ENCODE data around the gene PANK2. TPM values are rescaled to one million over a fixed set of nuclear protein-coding genes. Genes with fewer than 3 reads are reported as not detected.

The PANK2 gene
- polyA plus RNA-seq, 1 of the 3 experiments (the other 2 are of a cell fraction), result 17.7 TPM

DNA sequence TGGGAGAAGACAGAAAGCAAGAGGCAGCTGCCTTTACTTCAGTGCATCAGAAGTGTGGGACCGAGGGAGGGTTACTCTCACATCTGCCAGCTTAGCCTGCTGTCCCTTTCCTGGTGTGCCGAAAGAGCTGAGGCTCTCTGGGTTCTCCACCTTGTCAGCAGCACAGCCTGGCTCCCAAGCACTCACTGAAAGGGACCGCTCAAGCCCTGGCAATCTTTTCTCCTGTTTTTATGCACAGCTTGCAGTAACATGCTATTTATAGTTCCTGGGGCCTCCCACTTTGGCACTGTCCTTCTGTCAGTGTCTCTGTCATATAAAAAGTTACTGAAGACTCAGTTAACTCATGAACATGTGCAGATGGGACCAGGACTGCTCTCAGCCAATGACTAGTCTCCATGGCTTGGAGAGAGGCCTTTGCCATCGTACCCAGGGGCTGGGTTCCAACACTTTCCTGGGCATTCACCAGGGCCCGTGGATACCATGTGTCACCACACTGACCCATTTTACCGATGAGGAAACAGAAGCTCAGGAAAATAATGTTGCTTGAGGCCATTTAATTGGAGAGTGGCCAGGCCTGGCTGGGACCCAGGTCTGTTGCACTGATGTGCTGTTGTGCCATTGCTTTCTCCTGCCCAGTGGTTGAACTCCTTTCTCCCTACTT, 46.2 kb downstream of the PANK2 start:
- Histone ChIP-seq H4K20me1 (ENCODE audit: insufficient read depth) (no peaks in the 10 kb centered on the region), H3K27me3 (ENCODE audit: insufficient read depth) (no peaks in the 10 kb centered on the region), H3K4me3 (ENCODE audit: low read depth in 2 of 2, low read length in 1 of 2) (no peak overlapping the region), H3K9me3 (no peaks in the 10 kb centered on the region), H3F3A (replicated peaks; ENCODE audit: insufficient read depth) (peaks cover 17% of the 10 kb centered on the region), H3K4me1 (ENCODE audit: control insufficient read depth in 1 of 2, insufficient read depth in 2 of 2, low read depth in 1 of 2, low read length in 1 of 2) (peaks cover 0 to 9% of the 10 kb centered on the region in 2 experiments; a peak in 1 of 4 replicates), H2AFZ (ENCODE audit: low read depth) (no peak overlapping the region), H3K9me2 (no peaks in the 10 kb centered on the region), H3K9ac (no peak overlapping the region), H3K27ac (ENCODE audit: low read depth in 2 of 2, low read length in 1 of 2) (no peak overlapping the region), H3K4me2 (no peak overlapping the region), H3K36me3 (replicated peaks in 1 of 2; ENCODE audit: control insufficient read depth in 1 of 2, insufficient read depth in 2 of 2, low read length in 1 of 2) (peaks cover 23 to 45% of the 10 kb centered on the region in 2 experiments), H3K79me2 (ENCODE audit: insufficient read depth) (no peaks in the 10 kb centered on the region)
- CTCF ChIA-PET, result interaction anchor here (1.0 to 1.9 kb wide), 2 partner anchors 19 to 137 kb away, joined by 3 to 5 read pairs; no protein-coding TSS in a partner anchor
- POLR2A ChIA-PET, result no interaction called here
- 76% methylated on average over 6 of the region's 6 CpGs for WGBS (ENCODE audit: low lambda C conversion rate)
- TF ChIP-seq FOXJ3 (CRISPR knock-in tag; IDR thresholded peaks at IDR 0.05) (no peak), MXI1 (IDR thresholded peaks at IDR 0.05; ENCODE audit: low read depth, low read length) (no peak), FOXM1 (IDR thresholded peaks at IDR 0.05; ENCODE audit: low read depth) (no peak), NRF1 (IDR thresholded peaks at IDR 0.05; ENCODE audit: low read depth, low read length) (no peak), TCF12 (IDR thresholded peaks at IDR 0.05) (no peak), TEAD4 (IDR thresholded peaks at IDR 0.05; ENCODE audit: borderline replicate concordance, insufficient read depth) (no peak), EP300 (IDR thresholded peaks at IDR 0.05; ENCODE audit: borderline replicate concordance in 1 of 2, low read depth in 1 of 2, low read length in 1 of 2) (no peak), GATA2 (CRISPR knock-in tag; IDR thresholded peaks at IDR 0.05) (no peak)
- TF ChIP-seq, protein P1, sequence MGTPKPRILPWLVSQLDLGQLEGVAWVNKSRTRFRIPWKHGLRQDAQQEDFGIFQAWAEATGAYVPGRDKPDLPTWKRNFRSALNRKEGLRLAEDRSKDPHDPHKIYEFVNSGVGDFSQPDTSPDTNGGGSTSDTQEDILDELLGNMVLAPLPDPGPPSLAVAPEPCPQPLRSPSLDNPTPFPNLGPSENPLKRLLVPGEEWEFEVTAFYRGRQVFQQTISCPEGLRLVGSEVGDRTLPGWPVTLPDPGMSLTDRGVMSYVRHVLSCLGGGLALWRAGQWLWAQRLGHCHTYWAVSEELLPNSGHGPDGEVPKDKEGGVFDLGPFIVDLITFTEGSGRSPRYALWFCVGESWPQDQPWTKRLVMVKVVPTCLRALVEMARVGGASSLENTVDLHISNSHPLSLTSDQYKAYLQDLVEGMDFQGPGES (IDR thresholded peaks at IDR 0.05; ENCODE audit: low read depth, low read length), result no peak
- no peak for DNase-seq

DNA sequence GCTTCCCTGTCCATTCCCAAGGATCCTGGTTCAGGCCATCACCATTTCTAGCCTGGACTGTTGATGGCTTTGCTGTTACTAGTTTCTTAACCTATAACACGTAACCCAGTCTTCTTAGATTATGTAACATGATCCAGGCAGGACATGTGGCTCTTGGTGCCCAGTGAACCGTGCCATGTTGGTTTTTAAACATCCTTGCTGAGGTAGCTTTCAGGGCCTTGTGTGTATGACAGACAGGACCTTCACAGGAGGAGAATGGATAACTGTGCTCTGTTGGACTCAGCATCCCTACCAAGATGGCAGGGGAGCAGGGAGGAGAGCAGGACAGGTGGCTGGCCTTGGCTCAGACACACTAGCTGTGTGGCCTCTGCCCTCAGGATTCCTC, 46.8 kb downstream of the PANK2 start:
- H3K9me3 ChIP-seq, result no peaks in the 10 kb centered on the region
- H3F3A ChIP-seq (replicated peaks; ENCODE audit: insufficient read depth), result peaks cover 19% of the 10 kb centered on the region
- H3K9ac ChIP-seq, result no peak overlapping the region
- no peaks in the 10 kb centered on the region for H3K79me2 ChIP-seq (ENCODE audit: insufficient read depth)
- H3K36me3 ChIP-seq (replicated peaks in 1 of 2; ENCODE audit: control insufficient read depth in 1 of 2, insufficient read depth in 2 of 2, low read length in 1 of 2), result peaks cover 23 to 50% of the 10 kb centered on the region in 2 experiments
- no peaks in the 10 kb centered on the region for H4K20me1 ChIP-seq (ENCODE audit: insufficient read depth)
- peaks cover 0 to 6% of the 10 kb centered on the region in 2 experiments; a peak in 1 of 4 replicates for H3K4me1 ChIP-seq (ENCODE audit: control insufficient read depth in 1 of 2, insufficient read depth in 2 of 2, low read depth in 1 of 2, low read length in 1 of 2)
- no peak overlapping the region for H3K27ac ChIP-seq (ENCODE audit: low read depth in 2 of 2, low read length in 1 of 2)
- ChIA-PET POLR2A (no interaction called here), CTCF (interaction anchor here (1.0 to 1.9 kb wide), 2 partner anchors 19 to 136 kb away, joined by 3 to 5 read pairs; no protein-coding TSS in a partner anchor)
- no peak overlapping the region for H3K4me3 ChIP-seq (ENCODE audit: low read depth in 2 of 2, low read length in 1 of 2)
- WGBS (ENCODE audit: low lambda C conversion rate), result 98% methylated on average over 2 of the region's 2 CpGs
- H3K4me2 ChIP-seq, result no peak overlapping the region
- H3K9me2 ChIP-seq, result no peaks in the 10 kb centered on the region
- H3K27me3 ChIP-seq (ENCODE audit: insufficient read depth), result no peaks in the 10 kb centered on the region
- DNase-seq, result no peak
- TF ChIP-seq NFIC (IDR thresholded peaks at IDR 0.05; ENCODE audit: borderline replicate concordance) (no peak), RXRA (IDR thresholded peaks at IDR 0.05; ENCODE audit: borderline replicate concordance, low read depth) (no peak), CHD2 (IDR thresholded peaks at IDR 0.05; ENCODE audit: low read length, partially characterized antibody) (no peak), FOXJ3 (CRISPR knock-in tag; IDR thresholded peaks at IDR 0.05) (no peak), RAD21 (IDR thresholded peaks at IDR 0.05; ENCODE audit: low read length) (no peak), ELF1 (IDR thresholded peaks at IDR 0.05) (no peak)
- TF ChIP-seq, protein P1 (IDR thresholded peaks at IDR 0.05; ENCODE audit: low read depth, low read length), result no peak
- TF ChIP-seq, protein P2, sequence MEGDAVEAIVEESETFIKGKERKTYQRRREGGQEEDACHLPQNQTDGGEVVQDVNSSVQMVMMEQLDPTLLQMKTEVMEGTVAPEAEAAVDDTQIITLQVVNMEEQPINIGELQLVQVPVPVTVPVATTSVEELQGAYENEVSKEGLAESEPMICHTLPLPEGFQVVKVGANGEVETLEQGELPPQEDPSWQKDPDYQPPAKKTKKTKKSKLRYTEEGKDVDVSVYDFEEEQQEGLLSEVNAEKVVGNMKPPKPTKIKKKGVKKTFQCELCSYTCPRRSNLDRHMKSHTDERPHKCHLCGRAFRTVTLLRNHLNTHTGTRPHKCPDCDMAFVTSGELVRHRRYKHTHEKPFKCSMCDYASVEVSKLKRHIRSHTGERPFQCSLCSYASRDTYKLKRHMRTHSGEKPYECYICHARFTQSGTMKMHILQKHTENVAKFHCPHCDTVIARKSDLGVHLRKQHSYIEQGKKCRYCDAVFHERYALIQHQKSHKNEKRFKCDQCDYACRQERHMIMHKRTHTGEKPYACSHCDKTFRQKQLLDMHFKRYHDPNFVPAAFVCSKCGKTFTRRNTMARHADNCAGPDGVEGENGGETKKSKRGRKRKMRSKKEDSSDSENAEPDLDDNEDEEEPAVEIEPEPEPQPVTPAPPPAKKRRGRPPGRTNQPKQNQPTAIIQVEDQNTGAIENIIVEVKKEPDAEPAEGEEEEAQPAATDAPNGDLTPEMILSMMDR (IDR thresholded peaks at IDR 0.05), result no peak
- no peak overlapping the region for H2AFZ ChIP-seq (ENCODE audit: low read depth)
